Prostate gland (tissue), 2 donors: ENCODE results near the gene BCAM. TPM values are rescaled to one million over a fixed set of nuclear protein-coding genes. Genes with fewer than 3 reads are reported as not detected.

ENCODE experiments used
- DNase-seq: peaks from one replicate; pipeline ENCODE4 v3.0.0-alpha.2; 2019; ENCODE audit warnings: low spot score
- H3K27ac ChIP-seq, 2 donors: fragments of 200-600 bp; sonication (generic); 2 replicates each; pipeline ENCODE4 v1.5.1; 2017 to 2019
- H3K27me3 ChIP-seq: fragments of 200-600 bp; sonication (generic); replicated peaks from 2 replicates; pipeline ENCODE4 v1.5.1; 2019; ENCODE audit not compliant: insufficient read depth
- H3K36me3 ChIP-seq, 2 donors: fragments of 200-600 bp; sonication (generic); 1 replicate in 1 of 2; 2 replicates in 1 of 2; pipeline versions ENCODE4 v1.5.1 to v1.8.1; 2017 to 2019
- H3K4me1 ChIP-seq: fragments of 200-600 bp; sonication (generic); replicated peaks from 2 replicates; pipeline ENCODE4 v1.5.1; 2019
- H3K4me3 ChIP-seq, 2 donors: fragments of 200-600 bp; sonication (generic); 2 replicates each; pipeline ENCODE4 v1.5.1; 2017 to 2019
- H3K9me3 ChIP-seq: fragments of 200-600 bp; sonication (generic); 2 replicates; pipeline ENCODE4 v1.5.1; 2017
- POLR2A ChIP-seq: fragments of 450-650 bp; IDR thresholded peaks from one replicate; pipeline ENCODE4 v1.6.1; 2016; ENCODE audit warnings: antibody characterized with exemption, mild to moderate bottlenecking
- POLR2AphosphoS5 ChIP-seq: sonication (generic); formaldehyde crosslinking; IDR thresholded peaks from one replicate; pipeline ENCODE4 v1.6.1; 2017; ENCODE audit warnings: antibody characterized with exemption
- WGBS: methylation state at CpG from one replicate; pipeline ENCODE4 v1.1.5; 2018; 5-methylcytosine and 5-hydroxymethylcytosine counted together
- intact Hi-C: fragments of 100-400 bp; cut with DNase I; formaldehyde crosslinking; loops from one replicate; pipeline ENCODE4 v1.14.2; 2022
- total RNA-seq, 2 donors: library from RNA; depleted of rRNA; stranded (reverse); fragments of >200 nt; gene quantifications; one replicate each; pipeline ENCODE4 v1.1.0, GENCODE V29; 2016
- TF ChIP-seq, protein P1 (sequence below), 4 experiments: fragments of 200-600 bp in 2 of 4; fragments of 450-650 bp in 2 of 4; sonication (generic) in 2 of 4; IDR thresholded peaks; 1 replicate in 3 of 4; 2 replicates in 1 of 4; pipeline ENCODE4 v1.5.1; 2016 to 2019; ENCODE audit warnings: antibody characterized with exemption in 4 of 4, mild to moderate bottlenecking in 2 of 4, moderate library complexity in 2 of 4

The BCAM gene
- total RNA-seq, 2 donors from 2014 or later = 258 to 501 TPM

DNA sequence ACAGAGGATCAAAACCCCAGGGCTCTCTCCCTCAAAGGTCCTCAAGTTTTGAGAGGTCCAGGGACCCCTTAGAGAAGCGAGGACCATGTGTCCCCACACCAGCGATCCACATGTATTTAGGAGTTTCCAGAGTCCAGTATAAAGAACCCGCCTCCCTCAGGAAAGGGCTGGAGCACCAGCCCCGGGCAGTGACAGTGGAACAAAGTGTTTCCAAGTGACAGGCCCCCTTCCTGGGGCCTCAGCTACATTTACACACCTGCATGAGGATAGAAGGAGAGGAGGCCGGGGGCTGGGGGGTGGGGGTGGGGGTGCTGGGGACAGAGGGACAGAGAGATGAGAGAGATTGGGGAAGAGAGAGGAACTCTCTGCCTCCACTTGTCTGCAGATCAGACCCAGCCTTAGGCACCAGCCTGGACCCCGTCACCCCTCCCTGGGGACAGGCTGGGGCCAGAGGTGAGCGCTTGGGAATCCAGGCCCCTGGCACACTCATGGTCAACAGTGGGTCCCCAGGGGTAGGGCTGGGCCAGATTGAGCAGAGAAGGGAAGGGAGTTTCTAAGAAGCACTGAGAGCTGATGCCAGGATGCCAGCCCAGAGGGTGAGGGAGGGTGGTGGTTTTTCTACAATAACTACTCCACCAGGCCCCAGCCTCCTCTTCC is 802 bp downstream of the BCAM start:
- H3K4me1 ChIP-seq = peaks cover 22% of the 10 kb centered on the region
- no peak for DNase-seq
- intact Hi-C loops = loop anchor here (2.0 kb wide), 1 partner anchor 35 kb away; no protein-coding TSS in a partner anchor
- H3K4me3 ChIP-seq = peak overlapping the region; percentile 66 to 72
- no peaks in the 10 kb centered on the region for H3K9me3 ChIP-seq
- no peaks in the 10 kb centered on the region for H3K27me3 ChIP-seq
- TF ChIP-seq, protein P1, sequence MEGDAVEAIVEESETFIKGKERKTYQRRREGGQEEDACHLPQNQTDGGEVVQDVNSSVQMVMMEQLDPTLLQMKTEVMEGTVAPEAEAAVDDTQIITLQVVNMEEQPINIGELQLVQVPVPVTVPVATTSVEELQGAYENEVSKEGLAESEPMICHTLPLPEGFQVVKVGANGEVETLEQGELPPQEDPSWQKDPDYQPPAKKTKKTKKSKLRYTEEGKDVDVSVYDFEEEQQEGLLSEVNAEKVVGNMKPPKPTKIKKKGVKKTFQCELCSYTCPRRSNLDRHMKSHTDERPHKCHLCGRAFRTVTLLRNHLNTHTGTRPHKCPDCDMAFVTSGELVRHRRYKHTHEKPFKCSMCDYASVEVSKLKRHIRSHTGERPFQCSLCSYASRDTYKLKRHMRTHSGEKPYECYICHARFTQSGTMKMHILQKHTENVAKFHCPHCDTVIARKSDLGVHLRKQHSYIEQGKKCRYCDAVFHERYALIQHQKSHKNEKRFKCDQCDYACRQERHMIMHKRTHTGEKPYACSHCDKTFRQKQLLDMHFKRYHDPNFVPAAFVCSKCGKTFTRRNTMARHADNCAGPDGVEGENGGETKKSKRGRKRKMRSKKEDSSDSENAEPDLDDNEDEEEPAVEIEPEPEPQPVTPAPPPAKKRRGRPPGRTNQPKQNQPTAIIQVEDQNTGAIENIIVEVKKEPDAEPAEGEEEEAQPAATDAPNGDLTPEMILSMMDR (IDR thresholded peaks at IDR 0.05) = no peak
- no peak for TF ChIP-seq POLR2AphosphoS5
- TF ChIP-seq POLR2A = no peak
- peak overlapping the region; percentile 89 to 90 for H3K27ac ChIP-seq
- peaks cover 0 to 16% of the 10 kb centered on the region in 2 donors for H3K36me3 ChIP-seq
- 26% methylated on average over 7 of the region's 7 CpGs for WGBS

DNA sequence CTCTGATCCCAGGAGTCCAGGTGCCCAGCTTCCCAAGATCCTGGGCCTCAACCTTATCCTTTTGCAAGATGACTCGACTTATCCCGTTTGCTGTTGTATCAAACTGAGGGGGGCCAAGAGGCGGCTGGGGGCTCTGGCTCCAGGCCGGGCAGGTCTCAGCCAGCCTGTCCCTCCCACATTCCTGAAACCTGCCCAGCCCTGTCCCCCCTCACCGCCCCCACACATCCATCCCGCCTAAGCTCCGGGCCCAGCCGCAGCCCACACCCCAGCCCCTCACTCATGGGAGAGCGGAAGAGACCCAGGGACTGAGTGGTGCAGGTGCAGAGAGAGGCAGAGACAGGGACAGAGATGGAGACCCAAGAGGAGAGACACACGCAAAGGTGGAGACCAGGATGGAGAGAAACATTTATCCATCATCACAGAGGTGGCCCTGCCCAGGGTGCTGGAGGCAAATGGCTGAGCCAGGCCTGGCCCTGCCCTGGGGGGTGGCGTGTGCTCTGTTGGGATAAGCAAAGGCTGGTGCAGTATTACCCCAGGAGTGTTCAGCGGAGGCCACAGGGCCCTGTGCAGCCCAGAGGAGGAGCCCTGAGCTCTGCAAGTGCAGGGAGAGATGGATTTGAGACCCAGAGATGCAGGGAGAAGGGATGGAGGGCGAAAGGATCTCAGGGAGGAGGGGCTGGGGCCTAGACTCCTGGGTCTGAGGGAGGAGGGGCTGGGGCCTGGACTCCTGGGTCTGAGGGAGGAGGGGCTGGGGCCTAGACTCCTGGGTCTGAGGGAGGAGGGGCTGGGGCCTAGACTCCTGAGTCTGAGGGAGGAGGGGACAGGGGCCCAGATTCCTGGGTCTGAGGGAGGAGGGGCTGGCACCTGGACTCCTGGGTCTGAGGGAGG is 1.6 kb downstream of the BCAM start:
- DNase-seq = no peak
- TF ChIP-seq POLR2A (no peak), POLR2AphosphoS5 (no peak)
- TF ChIP-seq, protein P1 (IDR thresholded peaks at IDR 0.05) = no peak
- Histone ChIP-seq H3K4me3 (peak overlapping the region; percentile 66 to 72), H3K36me3 (peaks cover 0 to 21% of the 10 kb centered on the region in 2 donors), H3K27ac (peak overlapping the region; percentile 89 to 90), H3K9me3 (no peaks in the 10 kb centered on the region), H3K4me1 (peaks cover 22% of the 10 kb centered on the region), H3K27me3 (no peaks in the 10 kb centered on the region)
- intact Hi-C loops = no loop called here
- WGBS = 36% methylated on average over 13 of the region's 13 CpGs

DNA sequence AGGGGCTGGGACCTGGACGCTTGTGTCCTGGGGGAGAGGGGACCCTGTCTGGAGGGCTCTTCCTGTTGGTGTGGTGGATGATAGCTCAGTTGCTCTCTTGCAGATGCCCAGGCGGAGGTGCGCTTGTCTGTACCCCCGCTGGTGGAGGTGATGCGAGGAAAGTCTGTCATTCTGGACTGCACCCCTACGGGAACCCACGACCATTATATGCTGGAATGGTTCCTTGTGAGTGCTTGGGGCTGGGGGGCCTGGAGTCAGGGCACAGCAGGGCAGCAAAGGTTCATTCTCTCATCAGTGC is 2.2 kb downstream of the BCAM start:
- no peaks in the 10 kb centered on the region for H3K9me3 ChIP-seq
- H3K4me3 ChIP-seq = no peak overlapping the region
- H3K36me3 ChIP-seq = peaks cover 0 to 21% of the 10 kb centered on the region in 2 donors
- no peak for TF ChIP-seq POLR2A
- TF ChIP-seq, protein P1 (IDR thresholded peaks at IDR 0.05) = no peak
- TF ChIP-seq POLR2AphosphoS5 = no peak
- intact Hi-C loops = no loop called here
- WGBS = 90% methylated on average over 7 of the region's 7 CpGs
- DNase-seq = no peak
- peak overlapping the region in 1 of 2 donors; percentile 89 for H3K27ac ChIP-seq
- H3K27me3 ChIP-seq = no peaks in the 10 kb centered on the region
- H3K4me1 ChIP-seq = peaks cover 22% of the 10 kb centered on the region

DNA sequence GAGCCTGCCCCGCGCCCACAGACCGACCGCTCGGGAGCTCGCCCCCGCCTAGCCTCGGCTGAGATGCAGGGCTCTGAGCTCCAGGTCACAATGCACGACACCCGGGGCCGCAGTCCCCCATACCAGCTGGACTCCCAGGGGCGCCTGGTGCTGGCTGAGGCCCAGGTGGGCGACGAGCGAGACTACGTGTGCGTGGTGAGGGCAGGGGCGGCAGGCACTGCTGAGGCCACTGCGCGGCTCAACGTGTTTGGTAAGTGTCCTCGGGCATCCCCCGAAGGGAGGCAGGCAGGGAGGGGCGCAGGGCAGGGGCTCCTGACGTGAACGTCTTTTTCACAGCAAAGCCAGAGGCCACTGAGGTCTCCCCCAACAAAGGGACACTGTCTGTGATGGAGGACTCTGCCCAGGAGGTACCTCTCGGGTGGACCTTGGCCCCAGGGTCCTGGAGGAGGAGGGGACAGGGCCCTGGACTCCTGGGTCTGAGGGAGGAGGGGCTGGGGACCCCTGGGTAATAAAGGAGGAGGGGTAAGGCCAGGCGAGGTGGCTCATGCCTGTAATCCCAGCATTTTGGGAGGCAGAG is 3.3 kb downstream of the BCAM start:
- intact Hi-C loops = no loop called here

More for the DNA sequence above, 3.3 kb downstream of the BCAM start:
- 85% methylated on average over 21 of the region's 28 CpGs for WGBS
- no peaks in the 10 kb centered on the region for H3K27me3 ChIP-seq
- TF ChIP-seq POLR2AphosphoS5 (no peak), POLR2A (no peak)
- TF ChIP-seq, protein P1 (IDR thresholded peaks at IDR 0.05) = no peak
- H3K9me3 ChIP-seq = no peaks in the 10 kb centered on the region
- H3K4me3 ChIP-seq = no peak overlapping the region
- H3K36me3 ChIP-seq = peaks cover 0 to 21% of the 10 kb centered on the region in 2 donors
- H3K4me1 ChIP-seq = peaks cover 19% of the 10 kb centered on the region
- DNase-seq = no peak
- H3K27ac ChIP-seq = no peak overlapping the region
